HepG2 (cell line): ENCODE results near the gene CCDC201. TPM values are rescaled to one million over a fixed set of nuclear protein-coding genes. Genes with fewer than 3 reads are reported as not detected.

Experiments used
- CEBPB ChIP-seq: IDR thresholded peaks from 2 replicates; pipeline ENCODE4 v1.6.1; 2011; ENCODE audit warnings: low read depth, low read length, improper control_type of control experiment, borderline replicate concordance
- CEBPZ ChIP-seq: IDR thresholded peaks from 2 replicates; pipeline ENCODE4 v1.6.1; 2012; ENCODE audit warnings: low read length, improper control_type of control experiment
- CENPT ChIP-seq: sonication (generic); formaldehyde crosslinking; IDR thresholded peaks from 2 replicates; pipeline ENCODE4 v1.8.0; 2022; ENCODE audit warnings: low read depth, mild to moderate bottlenecking, moderate library complexity, missing genetic modification reagents
- KLF9 ChIP-seq: IDR thresholded peaks from 2 replicates; pipeline ENCODE4 v1.6.1; 2016; ENCODE audit warnings: low read depth
- NBN ChIP-seq: fragments of 450-650 bp; conservative IDR thresholded peaks from 2 replicates; pipeline ENCODE4 v1.6.1; 2017
- NCOA2 ChIP-seq: sonication (generic); formaldehyde crosslinking; IDR thresholded peaks from 2 replicates; pipeline ENCODE4 v1.8.0; 2022; ENCODE audit warnings: inconsistent platforms
- ONECUT2 ChIP-seq: sonication (generic); formaldehyde crosslinking; IDR thresholded peaks from 2 replicates; pipeline ENCODE4 v1.4.0; 2020; ENCODE audit warnings: missing genetic modification reagents
- SKI ChIP-seq: fragments of 450-650 bp; IDR thresholded peaks from one replicate; pipeline ENCODE4 v1.6.1; 2018; ENCODE audit warnings: mild to moderate bottlenecking; ENCODE audit not compliant: partially characterized antibody
- SMARCE1 ChIP-seq: fragments of 450-650 bp; IDR thresholded peaks from 2 replicates; pipeline ENCODE4 v1.6.1; 2017; ENCODE audit warnings: borderline replicate concordance
- TBX2 ChIP-seq: sonication (generic); formaldehyde crosslinking; IDR thresholded peaks from 2 replicates; pipeline ENCODE4 v1.5.0; 2020; ENCODE audit warnings: missing genetic modification reagents, mild to moderate bottlenecking, borderline replicate concordance
- ZC3H13 ChIP-seq: sonication (generic); formaldehyde crosslinking; IDR thresholded peaks from 2 replicates; pipeline ENCODE4 v1.8.1; 2023; ENCODE audit warnings: mild to moderate bottlenecking, missing genetic modification reagents, moderate library complexity
- ZNF292 ChIP-seq: sonication (generic); formaldehyde crosslinking; IDR thresholded peaks from 2 replicates; pipeline ENCODE4 v1.8.1; 2022; ENCODE audit warnings: mild to moderate bottlenecking, low read depth, missing genetic modification reagents, borderline replicate concordance
- ZNF513 ChIP-seq: sonication (generic); formaldehyde crosslinking; conservative IDR thresholded peaks from 2 replicates; pipeline ENCODE4 v1.5.0; 2020; ENCODE audit warnings: missing genetic modification reagents
- ZNF607 ChIP-seq: sonication (generic); formaldehyde crosslinking; IDR thresholded peaks from 2 replicates; pipeline ENCODE4 v1.5.1; 2020; ENCODE audit warnings: missing genetic modification reagents, mild to moderate bottlenecking, borderline replicate concordance
- ZNF678 ChIP-seq: sonication (generic); formaldehyde crosslinking; IDR thresholded peaks from 2 replicates; pipeline ENCODE4 v1.4.0; 2020; ENCODE audit warnings: mild to moderate bottlenecking, missing genetic modification reagents
- polyA plus RNA-seq, 8 experiments: library from polyadenylated mRNA; depleted of rRNA in 3 of 8; stranded (reverse) in 7 of 8; unstranded in 1 of 8; fragments of >200 nt; fragmentation: Illumina TruSeq in 4 of 8; extraction: Trizol in 4 of 8; gene quantifications; 2 replicates each; pipeline versions ENCODE4 v1.2.1 to v1.2.3, GENCODE V29; 2011 to 2016; ENCODE audit warnings: low read depth in 4 of 8, missing spikeins in 1 of 8, mixed read lengths in 1 of 8; ENCODE audit not compliant: insufficient read depth in 1 of 8
- total RNA-seq, 5 experiments: library from RNA; depleted of rRNA; stranded (reverse); fragments of >200 nt; fragmentation: Illumina TruSeq; extraction: Trizol; gene quantifications; 2 replicates each; pipeline ENCODE4 v1.2.3, GENCODE V29; 2016; ENCODE audit warnings: low read depth in 1 of 5
- TF ChIP-seq, protein P1 (sequence below): sonication (generic); formaldehyde crosslinking; IDR thresholded peaks from 2 replicates; pipeline ENCODE4 v1.4.0; 2020; ENCODE audit warnings: mild to moderate bottlenecking, missing genetic modification reagents

CCDC201 gene
- total and polyA plus RNA-seq, 2 of the 13 experiments (the other 11 are each of a cell fraction or from before 2014, with no cell fraction given) = 0.92 TPM; not detected in 1

GRCh38 chr7:45881759-45882464, 9.0 kb upstream of the CCDC201 start (continued):
- TF ChIP-seq ZNF513 (no peak), NCOA2 (CRISPR knock-in tag) (peak; percentile 99), KLF9 (CRISPR knock-in tag) (no peak), CEBPB (peak; percentile 100), CEBPZ (no peak), ZNF292 (CRISPR knock-in tag) (peak; percentile 97), NBN (no peak), SMARCE1 (no peak), TBX2 (CRISPR knock-in tag) (peak; percentile 100), ONECUT2 (CRISPR knock-in tag) (peak; percentile 64), ZC3H13 (CRISPR knock-in tag) (peak; percentile 93), ZNF678 (CRISPR knock-in tag) (no peak), ZNF607 (CRISPR knock-in tag) (peak; percentile 90; the same call in 1 of the 2 replicates), CENPT (CRISPR knock-in tag) (no peak), SKI (peak; percentile 95)
- TF ChIP-seq, protein P1, sequence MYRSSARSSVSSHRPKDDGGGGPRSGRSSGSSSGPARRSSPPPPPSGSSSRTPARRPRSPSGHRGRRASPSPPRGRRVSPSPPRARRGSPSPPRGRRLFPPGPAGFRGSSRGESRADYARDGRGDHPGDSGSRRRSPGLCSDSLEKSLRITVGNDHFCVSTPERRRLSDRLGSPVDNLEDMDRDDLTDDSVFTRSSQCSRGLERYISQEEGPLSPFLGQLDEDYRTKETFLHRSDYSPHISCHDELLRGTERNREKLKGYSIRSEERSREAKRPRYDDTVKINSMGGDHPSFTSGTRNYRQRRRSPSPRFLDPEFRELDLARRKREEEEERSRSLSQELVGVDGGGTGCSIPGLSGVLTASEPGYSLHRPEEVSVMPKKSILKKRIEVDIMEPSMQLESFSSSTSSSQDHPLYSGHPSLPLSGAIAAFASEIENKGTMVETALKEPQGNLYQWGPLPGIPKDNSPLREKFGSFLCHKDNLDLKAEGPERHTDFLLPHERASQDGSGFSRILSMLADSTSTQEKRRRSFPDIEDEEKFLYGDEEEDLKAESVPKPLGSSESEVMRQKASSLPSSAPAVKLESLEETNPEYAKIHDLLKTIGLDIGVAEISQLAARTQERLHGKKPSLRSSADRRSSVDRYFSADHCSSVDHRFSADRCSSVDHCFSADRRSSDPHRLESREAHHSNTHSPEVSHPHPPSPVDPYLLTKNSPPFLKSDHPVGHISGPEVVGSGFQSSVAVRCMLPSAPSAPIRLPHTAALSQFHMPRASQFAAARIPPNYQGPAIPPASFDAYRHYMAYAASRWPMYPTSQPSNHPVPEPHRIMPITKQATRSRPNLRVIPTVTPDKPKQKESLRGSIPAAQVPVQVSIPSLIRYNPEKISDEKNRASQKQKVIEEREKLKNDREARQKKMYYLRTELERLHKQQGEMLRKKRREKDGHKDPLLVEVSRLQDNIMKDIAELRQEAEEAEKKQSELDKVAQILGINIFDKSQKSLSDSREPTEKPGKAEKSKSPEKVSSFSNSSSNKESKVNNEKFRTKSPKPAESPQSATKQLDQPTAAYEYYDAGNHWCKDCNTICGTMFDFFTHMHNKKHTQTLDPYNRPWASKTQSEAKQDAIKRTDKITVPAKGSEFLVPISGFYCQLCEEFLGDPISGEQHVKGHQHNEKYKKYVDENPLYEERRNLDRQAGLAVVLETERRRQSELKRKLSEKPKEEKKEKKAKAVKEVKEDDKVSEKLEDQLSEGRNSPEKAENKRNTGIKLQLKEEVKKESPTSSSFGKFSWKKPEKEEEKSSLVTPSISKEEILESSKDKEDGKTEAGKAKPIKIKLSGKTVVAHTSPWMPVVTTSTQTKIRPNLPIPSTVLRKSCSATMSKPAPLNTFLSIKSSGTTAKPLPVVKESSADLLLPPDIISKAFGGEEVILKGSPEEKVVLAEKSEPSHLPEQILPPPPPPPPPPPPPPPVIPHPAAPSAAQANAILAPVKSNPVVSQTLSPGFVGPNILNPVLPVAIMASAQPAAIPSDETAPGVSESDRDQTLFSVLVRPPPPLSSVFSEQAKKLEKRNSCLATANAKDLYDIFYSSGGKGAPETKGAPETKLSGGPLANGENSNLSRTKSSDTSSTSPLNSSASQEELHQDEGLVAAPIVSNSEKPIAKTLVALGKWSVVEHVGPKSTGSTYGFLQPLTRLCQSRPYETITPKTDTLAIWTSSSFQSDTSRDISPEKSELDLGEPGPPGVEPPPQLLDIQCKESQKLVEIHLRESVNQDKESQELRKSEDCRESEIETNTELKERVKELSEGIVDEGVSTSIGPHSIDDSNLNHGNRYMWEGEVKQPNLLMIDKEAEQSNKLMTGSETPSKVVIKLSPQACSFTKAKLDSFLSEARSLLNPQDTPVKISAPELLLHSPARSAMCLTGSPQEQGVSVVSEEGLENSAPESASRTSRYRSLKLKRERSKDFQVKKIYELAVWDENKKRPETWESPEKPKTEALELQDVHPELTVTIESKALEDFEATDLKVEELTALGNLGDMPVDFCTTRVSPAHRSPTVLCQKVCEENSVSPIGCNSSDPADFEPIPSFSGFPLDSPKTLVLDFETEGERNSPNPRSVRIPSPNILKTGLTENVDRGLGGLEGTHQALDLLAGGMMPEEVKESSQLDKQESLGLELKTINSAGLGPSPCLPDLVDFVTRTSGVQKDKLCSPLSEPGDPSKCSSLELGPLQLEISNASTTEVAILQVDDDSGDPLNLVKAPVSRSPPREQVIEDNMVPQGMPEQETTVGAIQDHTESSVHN = peak; percentile 73; the same call in 1 of the 2 replicates
